T-helper 22 cell (primary cell): ENCODE data around the gene KIAA1755.

Source experiments
- DNase-seq: peaks from one replicate; pipeline ENCODE4 v3.0.0-alpha.2; 2020; ENCODE audit warnings: low read depth

Gene KIAA1755

DNA sequence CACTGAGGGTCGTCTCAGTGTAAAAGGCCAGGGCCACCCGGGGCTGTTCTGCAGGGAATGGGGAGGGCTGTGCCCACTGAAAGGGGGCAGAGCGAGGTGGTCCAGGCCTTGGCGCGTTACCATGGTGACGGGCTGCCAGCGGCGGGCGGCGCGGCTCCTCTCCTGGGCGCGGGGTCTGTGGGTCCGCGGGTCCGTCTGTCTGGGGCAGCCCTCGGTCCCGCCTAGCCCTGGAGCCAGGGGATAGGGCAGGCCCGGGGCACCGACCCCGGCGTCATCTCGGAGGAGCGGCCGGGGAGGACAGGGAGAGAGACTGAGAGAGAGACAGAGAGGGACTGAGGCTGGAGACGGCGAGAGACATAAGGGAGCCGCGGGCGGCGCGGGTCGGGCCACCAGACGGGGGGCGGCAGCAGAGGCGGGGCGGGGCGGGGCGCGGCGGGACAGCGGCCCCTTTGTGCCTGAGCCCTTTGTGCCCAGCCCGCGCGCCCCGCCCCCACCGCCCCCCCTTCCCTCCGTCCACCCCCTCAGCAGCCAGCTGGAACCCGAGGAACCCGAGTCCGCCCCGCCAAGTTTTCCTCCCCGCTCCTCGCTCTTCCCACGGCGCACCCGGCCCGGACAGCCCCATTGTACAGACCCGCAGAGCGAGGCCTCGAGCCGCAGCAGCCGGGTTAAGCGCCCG lies at the start of gene KIAA1755:
Gene KIAA1755, minus strand, starts transcription at position 358 of the 676 bp plus-strand sequence. Its CDS starts 235 bp downstream, at position 123.
- no peak for DNase-seq

DNA sequence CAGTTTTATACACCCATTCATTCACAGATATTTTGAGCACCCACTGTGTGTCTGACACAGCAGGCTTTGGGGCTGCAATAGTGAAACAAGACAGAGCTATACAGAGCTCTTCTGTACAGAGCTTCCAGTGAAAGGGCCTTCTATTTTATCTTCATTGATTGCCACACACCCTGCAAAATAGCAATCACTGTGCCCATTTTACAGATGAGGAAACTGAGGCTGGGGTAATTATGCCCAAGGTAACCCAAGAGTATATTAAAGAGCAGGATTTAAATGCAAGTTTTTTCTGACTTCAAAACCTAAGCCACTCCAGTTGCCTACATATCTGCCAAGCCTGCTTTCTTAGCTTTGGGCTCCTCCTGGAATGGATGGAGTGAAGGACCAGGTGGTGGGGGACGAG lies 47.9 kb upstream of the KIAA1755 start:
- no peak for DNase-seq

DNA sequence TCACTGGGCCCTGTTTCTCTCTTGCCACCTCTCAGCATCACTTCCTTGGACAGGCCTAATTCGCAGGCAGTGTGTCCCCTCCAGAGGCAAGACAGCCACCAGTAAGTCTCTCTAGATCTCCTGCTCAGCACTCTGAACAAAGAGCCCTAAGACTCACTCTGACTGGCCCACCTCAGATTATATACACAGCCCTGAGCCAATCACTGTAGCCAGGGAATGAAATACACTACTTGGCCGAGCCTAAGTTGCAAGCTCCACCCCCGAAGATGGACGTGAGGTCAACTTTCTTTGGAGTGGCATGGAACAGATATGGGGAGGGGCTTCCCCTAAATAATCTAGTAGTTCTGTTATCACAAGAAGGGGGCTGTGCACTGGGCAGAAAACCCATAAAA lies 47.5 kb upstream of the KIAA1755 start:
- no peak for DNase-seq

DNA sequence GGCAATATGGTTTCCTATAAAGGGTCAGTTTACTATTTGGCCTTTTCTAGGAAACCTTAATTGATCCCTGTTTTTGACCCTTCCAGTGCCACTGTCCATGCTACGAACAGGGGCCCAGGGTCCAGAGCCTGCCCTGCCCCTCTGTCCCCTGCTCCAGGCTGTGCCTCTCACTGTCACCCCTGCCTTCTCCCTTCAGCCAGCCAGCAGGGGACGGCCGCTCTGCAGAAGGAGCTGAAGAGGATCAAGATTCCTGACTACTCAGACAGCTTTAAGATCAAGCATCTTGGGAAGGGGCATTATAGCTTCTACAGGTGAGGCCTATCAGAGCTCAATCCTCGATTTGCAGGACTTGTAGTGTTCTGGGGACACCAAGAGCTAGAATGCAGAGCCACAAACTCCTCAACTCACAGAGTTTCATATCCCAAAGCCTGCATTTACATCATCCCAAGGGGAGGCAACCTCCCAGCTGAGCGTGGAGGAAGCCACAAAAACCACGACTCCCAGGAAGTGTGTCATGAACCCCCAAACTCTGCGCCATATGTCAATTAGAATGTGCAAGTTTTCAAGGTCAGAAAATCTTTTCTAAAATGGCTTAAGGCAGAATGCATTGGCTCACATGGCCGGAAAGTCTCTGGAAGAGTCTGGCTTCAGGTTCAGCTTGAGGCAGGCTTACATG lies 47.0 kb upstream of the KIAA1755 start:
- DNase-seq: no peak

GRCh38 chr20:38306379-38306778 lies 45.8 kb upstream of the KIAA1755 start:
- DNase-seq: no peak

GRCh38 chr20:38305541-38305940 lies 45.0 kb upstream of the KIAA1755 start:
- no peak for DNase-seq

GRCh38 chr20:38304845-38305447 lies 44.4 kb upstream of the KIAA1755 start:
- no peak for DNase-seq

DNA sequence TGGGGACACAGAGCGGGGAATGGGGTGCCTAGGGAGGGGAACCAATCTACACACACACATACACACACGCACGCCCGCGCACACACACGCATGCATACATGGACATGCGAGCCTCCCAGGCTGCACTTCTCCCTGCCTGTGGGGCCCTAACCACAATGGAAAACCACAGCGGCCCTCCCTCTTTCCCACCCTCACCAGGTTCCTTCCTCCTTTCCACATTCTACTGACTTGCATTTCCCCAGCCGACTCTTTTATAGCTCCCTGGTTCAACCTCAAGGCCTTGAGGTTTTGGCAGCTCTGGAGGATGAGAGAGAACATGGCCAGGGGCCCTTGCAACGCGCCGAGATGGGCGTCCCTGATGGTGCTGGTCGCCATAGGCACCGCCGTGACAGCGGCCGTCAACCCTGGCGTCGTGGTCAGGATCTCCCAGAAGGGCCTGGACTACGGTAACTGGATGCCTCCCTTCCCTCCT lies 43.4 kb upstream of the KIAA1755 start, which contains the start of gene BPI:
Gene BPI, plus strand, starts transcription at position 249 of the 472 bp plus-strand sequence. Its CDS starts 68 bp downstream, at position 317.
- no peak for DNase-seq

- DNase-seq: no peak
These were observed 42.3 kb upstream of the KIAA1755 start for GRCh38 chr20:38302786-38303185.

- no peak for DNase-seq
These were observed 40.8 kb upstream of the KIAA1755 start for GRCh38 chr20:38301309-38301708.

GRCh38 chr20:38300438-38300837 lies 39.9 kb upstream of the KIAA1755 start:
- DNase-seq: no peak

DNA sequence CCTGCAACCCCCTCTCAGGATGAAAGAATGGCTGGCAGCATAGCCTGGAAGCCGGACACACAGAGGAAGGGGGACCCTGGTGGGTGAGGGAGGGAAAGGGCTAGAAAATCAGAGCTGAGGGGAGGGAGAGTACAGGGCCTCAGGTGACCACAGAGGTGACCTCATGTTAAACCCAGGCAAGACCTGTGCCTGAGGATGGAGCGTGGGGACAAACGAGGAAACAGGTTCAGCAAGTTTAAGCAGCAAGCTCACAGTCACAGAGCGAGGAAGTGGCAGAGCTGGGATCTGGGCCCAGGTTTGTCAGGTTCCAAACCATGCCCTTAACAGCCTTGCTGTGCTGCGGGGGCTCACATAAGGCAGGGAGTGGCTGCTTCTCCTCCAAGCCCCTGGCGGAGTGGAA lies 39.4 kb upstream of the KIAA1755 start:
- DNase-seq: no peak

- DNase-seq: no peak
These were observed 38.3 kb upstream of the KIAA1755 start for GRCh38 chr20:38298768-38299288.

DNA sequence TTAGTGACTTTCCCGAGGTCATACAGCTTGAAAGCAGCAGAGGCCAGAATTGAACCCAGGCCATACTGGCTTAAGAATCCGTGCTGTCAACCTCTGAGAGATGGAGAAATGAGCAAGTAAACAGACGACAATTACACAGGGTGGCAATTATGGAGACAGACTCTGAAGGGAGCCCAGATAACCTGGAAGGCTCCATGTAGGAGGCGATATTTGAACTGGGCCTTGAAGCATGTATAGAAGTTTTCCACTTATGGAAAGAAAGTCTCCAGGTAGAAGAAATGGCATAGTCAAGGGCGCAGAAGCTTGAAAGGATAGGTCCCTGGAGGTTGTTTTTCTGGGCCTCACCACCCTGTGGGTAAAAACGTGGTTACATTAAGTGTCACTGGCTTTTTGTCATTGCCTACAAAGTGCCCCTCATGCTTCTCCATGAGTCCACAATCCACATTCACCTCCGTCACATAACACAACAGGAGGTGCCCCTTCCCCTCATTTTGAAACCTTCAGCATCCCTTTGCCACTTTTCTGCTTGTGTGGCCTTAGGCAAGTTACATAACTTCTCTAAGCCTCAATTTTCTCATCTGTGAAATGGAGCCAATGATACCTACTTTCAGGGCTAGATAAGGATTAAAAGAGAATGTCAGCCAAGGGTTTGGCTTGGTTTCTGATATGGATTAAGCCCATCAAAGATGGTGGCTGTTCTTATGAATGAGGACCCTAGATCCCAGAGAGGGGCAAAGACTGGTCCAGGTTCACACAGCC lies 37.6 kb upstream of the KIAA1755 start:
- DNase-seq: no peak

GRCh38 chr20:38296433-38296832 lies 35.9 kb upstream of the KIAA1755 start:
- DNase-seq: no peak

GRCh38 chr20:38295811-38296210 lies 35.3 kb upstream of the KIAA1755 start:
- no peak for DNase-seq

- DNase-seq: no peak
These were observed 33.6 kb upstream of the KIAA1755 start for GRCh38 chr20:38294076-38294591.

DNA sequence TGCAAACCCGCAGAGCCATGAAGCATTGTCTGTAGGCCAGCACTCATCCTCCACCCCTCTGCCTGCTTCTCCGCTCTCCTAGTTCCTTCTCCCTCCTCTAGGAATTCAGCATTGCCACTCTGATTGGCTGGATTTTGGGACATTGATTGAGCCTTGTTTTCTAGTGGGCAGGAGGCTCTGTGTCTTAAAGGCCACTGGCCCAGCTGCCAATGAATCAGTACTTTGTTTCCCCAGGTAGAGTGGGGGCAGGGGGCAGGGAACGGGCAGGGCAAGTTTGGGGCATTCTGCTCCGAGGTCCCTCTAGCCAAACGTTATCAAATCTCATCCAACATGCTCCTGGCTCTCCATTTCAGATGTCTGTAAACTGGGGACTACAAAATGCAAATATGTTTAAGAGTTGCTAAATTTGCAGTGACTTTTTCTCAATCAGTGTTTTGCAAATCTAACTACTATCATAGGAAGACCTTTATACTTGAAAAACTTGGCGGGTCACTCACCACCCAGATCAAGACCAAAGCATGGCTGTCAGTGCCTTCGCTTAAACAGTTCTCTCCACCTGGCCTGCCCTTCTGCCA lies 33.0 kb upstream of the KIAA1755 start:
- no peak for DNase-seq

DNA sequence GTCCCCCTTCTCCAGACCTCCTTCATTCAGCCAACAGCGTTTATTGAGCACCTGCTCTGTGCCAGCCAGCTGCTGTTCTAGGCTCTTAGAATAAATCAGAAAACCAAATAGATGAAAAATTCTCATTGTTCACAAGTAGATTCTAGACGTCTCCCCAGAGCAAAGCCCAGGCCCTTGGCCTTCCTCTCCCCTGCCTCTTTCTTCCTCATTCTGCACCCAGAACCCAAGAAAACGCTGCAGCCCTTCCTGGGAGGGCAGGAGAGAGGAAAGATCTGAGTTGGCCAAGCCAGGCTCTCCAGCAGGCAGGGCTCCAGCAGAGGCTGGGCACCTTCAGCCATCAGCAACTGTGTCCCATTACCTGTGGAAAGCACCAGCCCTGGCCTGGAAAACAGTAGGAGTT lies 31.4 kb upstream of the KIAA1755 start:
- no peak for DNase-seq

DNA sequence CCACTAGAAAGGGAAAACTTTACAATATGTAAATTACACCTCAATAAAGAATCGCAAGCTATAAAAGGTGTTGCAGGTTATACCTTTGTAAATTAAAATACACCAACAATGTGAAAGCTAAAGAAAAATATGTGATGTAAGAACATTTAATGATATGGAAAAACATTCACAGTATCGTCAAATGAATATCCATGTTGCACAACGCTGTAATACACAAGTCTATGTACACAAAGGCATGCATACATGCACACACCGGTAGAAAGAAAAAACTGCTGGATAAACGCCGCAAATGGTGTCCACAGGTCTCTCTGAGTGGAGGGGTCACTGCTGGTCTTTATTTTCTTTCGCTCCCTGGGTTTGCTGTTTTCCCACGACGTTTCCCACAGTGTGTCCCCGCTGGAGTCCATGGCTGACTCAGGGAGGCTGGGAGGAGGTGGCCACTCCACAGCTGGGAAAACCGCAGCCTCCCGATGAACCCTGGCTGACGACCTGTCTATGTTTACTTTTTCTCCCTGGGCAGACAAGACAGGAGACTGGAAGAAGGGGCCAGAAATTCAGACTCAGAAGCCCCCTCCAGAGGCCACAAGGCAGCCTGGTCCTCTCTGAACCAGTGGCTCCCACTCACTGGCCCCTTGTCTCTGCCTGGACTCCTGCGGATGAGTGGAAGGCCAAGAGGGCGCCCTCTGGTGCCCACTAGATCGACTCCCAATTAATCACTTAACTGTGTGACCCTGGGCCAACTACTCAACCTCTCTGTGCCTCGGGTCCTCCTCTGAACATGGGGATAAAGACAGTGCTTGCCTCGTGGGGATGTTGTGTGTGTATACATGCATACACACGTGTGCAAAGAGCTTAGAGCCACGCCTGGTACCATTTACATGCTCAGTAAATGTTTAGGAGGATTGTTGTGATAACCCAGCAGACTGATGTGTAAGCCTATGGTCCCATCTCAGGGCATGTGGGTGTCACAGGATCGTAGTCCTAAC lies 30.6 kb upstream of the KIAA1755 start:
- no peak for DNase-seq
